ENCODE data around the gene LHX4. TPM values are rescaled to one million over a fixed set of nuclear protein-coding genes. Genes with fewer than 3 reads are reported as not detected.

LHX4 gene
- total and polyA plus RNA-seq, 2 of the 8 experiments (the other 6 are each of a cell fraction or from before 2014, with no cell fraction given): 0.85 to 4.9 TPM

DNA sequence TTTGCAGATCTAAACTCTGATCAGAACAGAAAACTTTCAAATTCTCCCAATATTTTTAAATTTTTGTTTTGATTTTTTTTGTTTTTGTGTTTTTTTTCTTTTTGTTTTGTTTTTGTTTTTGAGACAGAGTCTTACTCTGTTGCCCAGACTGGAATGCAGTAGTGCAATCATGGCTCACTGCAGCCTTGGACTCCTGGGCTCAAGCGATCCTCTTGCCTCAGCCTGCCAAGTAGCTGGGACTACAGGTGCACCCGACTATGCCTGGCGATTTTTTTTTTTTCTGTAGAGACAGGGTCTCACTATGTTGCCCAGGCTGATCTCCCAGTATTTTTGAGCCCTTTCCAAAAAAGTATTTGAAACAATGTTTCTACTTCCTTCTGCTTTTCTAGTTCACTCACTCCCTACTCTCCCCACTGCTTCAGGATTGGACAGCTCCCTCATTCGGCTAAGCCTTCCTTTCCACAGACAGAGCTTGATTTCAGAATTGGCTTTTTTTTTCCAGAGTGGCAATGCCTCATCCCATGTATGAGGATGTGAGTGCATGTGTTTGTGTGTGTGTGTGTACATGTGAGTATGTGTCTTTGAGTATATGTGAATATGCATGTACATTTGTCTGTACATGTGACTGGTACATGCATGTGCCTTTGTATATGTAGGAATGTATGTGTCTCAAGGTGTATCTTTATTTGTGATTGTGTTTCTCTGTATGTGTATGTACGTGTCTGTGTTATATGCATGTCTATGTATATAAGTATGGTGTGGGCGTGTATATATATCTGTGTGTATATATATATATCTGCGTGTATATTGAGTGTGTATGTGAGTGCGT lies 11.9 kb downstream of the LHX4 start (continued):
- TF ChIP-seq, protein P1, sequence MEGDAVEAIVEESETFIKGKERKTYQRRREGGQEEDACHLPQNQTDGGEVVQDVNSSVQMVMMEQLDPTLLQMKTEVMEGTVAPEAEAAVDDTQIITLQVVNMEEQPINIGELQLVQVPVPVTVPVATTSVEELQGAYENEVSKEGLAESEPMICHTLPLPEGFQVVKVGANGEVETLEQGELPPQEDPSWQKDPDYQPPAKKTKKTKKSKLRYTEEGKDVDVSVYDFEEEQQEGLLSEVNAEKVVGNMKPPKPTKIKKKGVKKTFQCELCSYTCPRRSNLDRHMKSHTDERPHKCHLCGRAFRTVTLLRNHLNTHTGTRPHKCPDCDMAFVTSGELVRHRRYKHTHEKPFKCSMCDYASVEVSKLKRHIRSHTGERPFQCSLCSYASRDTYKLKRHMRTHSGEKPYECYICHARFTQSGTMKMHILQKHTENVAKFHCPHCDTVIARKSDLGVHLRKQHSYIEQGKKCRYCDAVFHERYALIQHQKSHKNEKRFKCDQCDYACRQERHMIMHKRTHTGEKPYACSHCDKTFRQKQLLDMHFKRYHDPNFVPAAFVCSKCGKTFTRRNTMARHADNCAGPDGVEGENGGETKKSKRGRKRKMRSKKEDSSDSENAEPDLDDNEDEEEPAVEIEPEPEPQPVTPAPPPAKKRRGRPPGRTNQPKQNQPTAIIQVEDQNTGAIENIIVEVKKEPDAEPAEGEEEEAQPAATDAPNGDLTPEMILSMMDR (IDR thresholded peaks at IDR 0.05; ENCODE audit: control extremely low read depth in 1 of 3, insufficient read depth in 1 of 3, low read depth in 1 of 3, low read length in 3 of 3): no peak
- no peak for TF ChIP-seq SIX5 (IDR thresholded peaks at IDR 0.05; ENCODE audit: low read depth, low read length)
- TF ChIP-seq HDAC6 (IDR thresholded peaks at IDR 0.05; ENCODE audit: low read depth, low read length): no peak
- no peak for TF ChIP-seq CHD1 (IDR thresholded peaks at IDR 0.05; ENCODE audit: low read depth, low read length)
- TF ChIP-seq, protein P2, sequence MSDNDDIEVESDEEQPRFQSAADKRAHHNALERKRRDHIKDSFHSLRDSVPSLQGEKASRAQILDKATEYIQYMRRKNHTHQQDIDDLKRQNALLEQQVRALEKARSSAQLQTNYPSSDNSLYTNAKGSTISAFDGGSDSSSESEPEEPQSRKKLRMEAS (IDR thresholded peaks at IDR 0.05): no peak
- no peak for TF ChIP-seq YY1 (IDR thresholded peaks at IDR 0.05; ENCODE audit: low read depth, low read length)
- TF ChIP-seq KDM1A (IDR thresholded peaks at IDR 0.05; ENCODE audit: borderline replicate concordance, low read length): no peak
- no peak for TF ChIP-seq TEAD4 (IDR thresholded peaks at IDR 0.05; ENCODE audit: low read depth, low read length)
- TF ChIP-seq EZH2 (IDR thresholded peaks at IDR 0.05; ENCODE audit: low read depth, low read length, severe bottlenecking): no peak
- no peak for TF ChIP-seq GABPA (IDR thresholded peaks at IDR 0.05; ENCODE audit: borderline replicate concordance, insufficient read depth, low read length)
- TF ChIP-seq BRCA1 (IDR thresholded peaks at IDR 0.05; ENCODE audit: low read depth, low read length): no peak

Data from H1 (cell line).